ENCODE data around the gene SRPRB. TPM values are rescaled to one million over a fixed set of nuclear protein-coding genes. Genes with fewer than 3 reads are reported as not detected.
A peak's percentile ranks its signal among the peaks of the same experiment; 100 is the strongest.
"Not testable (repeated sequence)": the region's sequence is repeated elsewhere in the genome, so short reads cannot be mapped to it uniquely, and the experiment has no call there.

The SRPRB gene
- polyA plus RNA-seq, 1 donor: 55.9 TPM

DNA sequence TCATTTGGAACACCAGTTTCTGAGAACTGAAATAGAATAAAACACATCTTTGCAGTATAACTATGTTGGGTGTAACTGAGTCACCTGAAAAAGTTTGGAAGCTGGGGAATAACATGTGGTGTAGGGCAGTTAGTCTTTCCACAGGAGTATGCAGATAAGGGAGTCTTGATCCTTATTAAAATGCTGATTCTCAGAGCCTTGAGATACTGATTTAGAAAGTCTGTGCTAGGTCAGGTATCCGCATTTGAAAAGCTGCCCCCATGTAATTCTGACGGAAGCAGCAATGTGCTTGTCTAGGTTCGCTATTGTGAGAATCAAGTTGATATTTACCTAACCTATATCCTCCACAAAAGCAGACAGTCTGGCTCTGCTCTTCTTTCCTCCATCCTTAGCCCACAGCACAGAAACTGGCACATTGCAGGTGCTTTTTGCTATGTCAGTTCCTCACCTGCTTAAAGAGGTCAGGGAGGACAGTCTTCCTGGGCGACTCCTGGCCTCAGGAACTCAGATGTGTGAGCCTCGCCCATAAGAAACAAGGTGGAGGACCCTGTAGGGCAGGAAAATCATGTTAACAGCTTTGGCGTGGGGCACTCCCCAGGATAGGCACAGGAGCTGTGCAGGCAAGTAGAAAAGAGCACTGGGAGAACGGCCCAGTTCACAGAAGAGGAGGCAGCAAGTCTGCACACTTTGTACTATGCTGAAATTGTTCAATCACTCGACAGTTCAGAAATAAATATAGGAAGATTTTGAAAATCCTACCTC lies 27.6 kb upstream of the SRPRB start:
- Histone ChIP-seq H3K4me3 (ENCODE audit: low read length) (no peak overlapping the region), H3K27ac (ENCODE audit: low read length) (no peak overlapping the region), H3K4me1 (ENCODE audit: control insufficient read depth, insufficient read depth, low read length) (no peaks in the 10 kb centered on the region), H3K27me3 (ENCODE audit: control insufficient read depth, insufficient read depth, low read length) (peaks cover 2% of the 10 kb centered on the region), H3K9me3 (ENCODE audit: control insufficient read depth, low read depth, low read length) (no peaks in the 10 kb centered on the region), H3K36me3 (ENCODE audit: control insufficient read depth, insufficient read depth, low read length) (no peaks in the 10 kb centered on the region)
- no peak for DNase-seq
- 80% methylated on average over 2 of the region's 8 CpGs for WGBS (ENCODE audit: insufficient coverage, low lambda C conversion rate)

DNA sequence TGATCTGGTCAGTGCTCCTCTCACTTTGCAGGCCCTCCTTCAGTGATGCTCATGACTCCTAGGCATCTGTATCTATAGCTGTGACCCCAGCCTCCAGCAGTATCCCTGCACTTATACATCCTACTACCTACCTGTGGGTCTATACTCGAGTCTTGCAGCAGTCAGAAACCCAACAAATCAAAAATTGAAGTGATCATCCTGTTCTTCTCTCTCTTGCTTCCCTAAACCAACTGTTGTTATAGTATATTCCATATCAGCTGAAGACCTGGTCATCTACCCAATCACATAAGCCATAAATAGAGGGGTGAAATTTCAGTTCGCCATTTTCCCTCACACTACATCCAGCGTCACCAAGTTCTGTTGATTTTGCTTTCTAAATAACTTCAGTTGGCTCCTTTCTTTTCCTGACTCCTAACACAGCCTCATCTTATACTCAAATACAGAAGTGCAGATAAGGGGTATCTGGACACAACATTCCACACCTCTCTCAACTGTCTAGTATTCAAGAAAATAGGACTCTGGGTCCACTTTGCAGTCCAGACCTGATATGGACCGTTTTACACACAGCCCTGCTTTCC lies 25.9 kb upstream of the SRPRB start:
- no peaks in the 10 kb centered on the region for H3K4me1 ChIP-seq (ENCODE audit: control insufficient read depth, insufficient read depth, low read length)
- peaks cover 7% of the 10 kb centered on the region for H3K9me3 ChIP-seq (ENCODE audit: control insufficient read depth, low read depth, low read length)
- peaks cover 13% of the 10 kb centered on the region for H3K27me3 ChIP-seq (ENCODE audit: control insufficient read depth, insufficient read depth, low read length)
- H3K36me3 ChIP-seq (ENCODE audit: control insufficient read depth, insufficient read depth, low read length): no peaks in the 10 kb centered on the region
- no peak overlapping the region for H3K4me3 ChIP-seq (ENCODE audit: low read length)
- DNase-seq: no peak
- no peak overlapping the region for H3K27ac ChIP-seq (ENCODE audit: low read length)
- WGBS (ENCODE audit: insufficient coverage, low lambda C conversion rate): 83% methylated on average over 1 of the region's 4 CpGs

- not testable (repeated sequence) for H3K9me3 ChIP-seq (ENCODE audit: control insufficient read depth, low read depth, low read length); H3K27ac ChIP-seq (ENCODE audit: low read length); DNase-seq; H3K36me3 ChIP-seq (ENCODE audit: control insufficient read depth, insufficient read depth, low read length); H3K4me3 ChIP-seq (ENCODE audit: low read length); H3K4me1 ChIP-seq (ENCODE audit: control insufficient read depth, insufficient read depth, low read length)
- peaks cover 13% of the 10 kb centered on the region for H3K27me3 ChIP-seq (ENCODE audit: control insufficient read depth, insufficient read depth, low read length)
- no CpG with 5 or more reads among the region's 6 CpGs for WGBS (ENCODE audit: insufficient coverage, low lambda C conversion rate)
Measured at GRCh38 chr3:133780756-133781155, 24.9 kb upstream of the SRPRB start.

GRCh38 chr3:133781570-133781969 lies 24.0 kb upstream of the SRPRB start:
- DNase-seq: no peak
- no peak overlapping the region for H3K4me3 ChIP-seq (ENCODE audit: low read length)
- peaks cover 13% of the 10 kb centered on the region for H3K27me3 ChIP-seq (ENCODE audit: control insufficient read depth, insufficient read depth, low read length)
- no peaks in the 10 kb centered on the region for H3K4me1 ChIP-seq (ENCODE audit: control insufficient read depth, insufficient read depth, low read length)
- H3K27ac ChIP-seq (ENCODE audit: low read length): no peak overlapping the region
- peaks cover 7% of the 10 kb centered on the region for H3K9me3 ChIP-seq (ENCODE audit: control insufficient read depth, low read depth, low read length)
- no peaks in the 10 kb centered on the region for H3K36me3 ChIP-seq (ENCODE audit: control insufficient read depth, insufficient read depth, low read length)

DNA sequence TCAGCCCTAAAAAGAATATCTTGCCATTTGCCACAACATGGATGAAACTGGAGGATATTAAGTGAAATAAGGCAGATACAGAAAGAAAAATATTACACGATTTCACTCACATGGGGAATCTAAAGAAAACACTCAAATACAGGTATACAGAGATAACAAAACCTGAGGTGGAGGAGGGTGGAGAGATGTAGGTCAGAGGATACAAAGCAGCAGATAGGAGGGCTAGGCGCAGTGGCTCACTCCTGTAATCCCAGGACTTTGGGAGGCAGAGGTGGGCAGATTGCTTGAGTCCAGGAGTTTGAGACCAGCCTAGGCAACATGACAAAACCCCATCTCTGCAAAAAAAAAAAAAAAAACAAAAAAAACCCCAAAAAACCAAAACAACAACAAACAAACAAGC lies 23.2 kb upstream of the SRPRB start:
- no peak for DNase-seq
- Histone ChIP-seq H3K27me3 (ENCODE audit: control insufficient read depth, insufficient read depth, low read length) (peaks cover 13% of the 10 kb centered on the region), H3K4me1 (ENCODE audit: control insufficient read depth, insufficient read depth, low read length) (no peaks in the 10 kb centered on the region), H3K4me3 (ENCODE audit: low read length) (no peak overlapping the region), H3K9me3 (ENCODE audit: control insufficient read depth, low read depth, low read length) (peaks cover 7% of the 10 kb centered on the region), H3K27ac (ENCODE audit: low read length) (no peak overlapping the region), H3K36me3 (ENCODE audit: control insufficient read depth, insufficient read depth, low read length) (no peaks in the 10 kb centered on the region)
- WGBS (ENCODE audit: insufficient coverage, low lambda C conversion rate): 83% methylated on average over 1 of the region's 2 CpGs

DNA sequence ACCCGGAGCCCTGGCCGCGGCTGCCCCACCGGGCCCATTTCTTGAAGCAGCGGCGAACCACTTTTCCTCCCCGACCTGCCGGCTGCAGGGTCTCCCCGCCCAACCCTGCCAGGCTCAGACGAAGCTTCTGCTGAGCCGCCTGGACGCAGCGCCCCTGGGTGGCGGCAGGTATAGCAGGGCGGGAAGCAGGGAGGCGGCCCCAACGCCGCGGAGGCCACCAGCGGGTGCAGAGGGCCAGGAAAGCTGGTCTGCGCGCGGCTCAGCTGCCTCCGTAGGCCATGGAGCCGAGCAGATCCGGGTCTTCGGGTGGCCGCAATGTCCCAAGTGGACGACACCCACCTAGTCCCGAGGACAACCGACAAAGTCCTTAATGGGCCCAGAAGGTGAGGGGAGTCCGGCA lies 21.9 kb upstream of the SRPRB start:
- Histone ChIP-seq H3K4me3 (ENCODE audit: low read length) (no peak overlapping the region), H3K27me3 (ENCODE audit: control insufficient read depth, insufficient read depth, low read length) (peaks cover 13% of the 10 kb centered on the region), H3K9me3 (ENCODE audit: control insufficient read depth, low read depth, low read length) (peaks cover 7% of the 10 kb centered on the region), H3K27ac (ENCODE audit: low read length) (no peak overlapping the region), H3K4me1 (ENCODE audit: control insufficient read depth, insufficient read depth, low read length) (no peaks in the 10 kb centered on the region), H3K36me3 (ENCODE audit: control insufficient read depth, insufficient read depth, low read length) (no peaks in the 10 kb centered on the region)
- DNase-seq: no peak
- WGBS (ENCODE audit: insufficient coverage, low lambda C conversion rate): no CpG with 5 or more reads among the region's 32 CpGs

DNA sequence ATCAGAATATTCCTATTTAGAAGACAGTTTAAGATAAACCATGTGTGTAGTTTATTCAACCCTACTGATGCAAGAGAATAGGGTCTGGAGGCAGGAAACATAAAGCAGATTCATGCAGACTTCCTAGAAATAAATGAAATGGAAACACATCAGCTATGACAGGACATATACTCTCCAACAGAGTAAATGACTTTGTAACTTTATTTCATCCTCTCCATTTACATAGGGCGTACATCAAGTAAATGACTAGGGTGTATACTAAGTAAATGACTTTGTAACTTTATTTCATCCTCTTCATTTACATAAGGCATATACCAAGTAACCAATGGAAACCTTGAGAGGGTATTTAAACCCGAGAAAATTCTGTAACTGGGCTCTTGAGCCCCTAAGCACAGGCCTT lies 17.6 kb upstream of the SRPRB start:
- Histone ChIP-seq H3K4me3 (ENCODE audit: low read length) (no peak overlapping the region), H3K36me3 (ENCODE audit: control insufficient read depth, insufficient read depth, low read length) (no peaks in the 10 kb centered on the region), H3K4me1 (ENCODE audit: control insufficient read depth, insufficient read depth, low read length) (no peaks in the 10 kb centered on the region), H3K27me3 (ENCODE audit: control insufficient read depth, insufficient read depth, low read length) (peaks cover 10% of the 10 kb centered on the region), H3K9me3 (ENCODE audit: control insufficient read depth, low read depth, low read length) (peaks cover 7% of the 10 kb centered on the region), H3K27ac (ENCODE audit: low read length) (no peak overlapping the region)
- DNase-seq: no peak
- WGBS (ENCODE audit: insufficient coverage, low lambda C conversion rate): no CpG with 5 or more reads among the region's 2 CpGs

DNA sequence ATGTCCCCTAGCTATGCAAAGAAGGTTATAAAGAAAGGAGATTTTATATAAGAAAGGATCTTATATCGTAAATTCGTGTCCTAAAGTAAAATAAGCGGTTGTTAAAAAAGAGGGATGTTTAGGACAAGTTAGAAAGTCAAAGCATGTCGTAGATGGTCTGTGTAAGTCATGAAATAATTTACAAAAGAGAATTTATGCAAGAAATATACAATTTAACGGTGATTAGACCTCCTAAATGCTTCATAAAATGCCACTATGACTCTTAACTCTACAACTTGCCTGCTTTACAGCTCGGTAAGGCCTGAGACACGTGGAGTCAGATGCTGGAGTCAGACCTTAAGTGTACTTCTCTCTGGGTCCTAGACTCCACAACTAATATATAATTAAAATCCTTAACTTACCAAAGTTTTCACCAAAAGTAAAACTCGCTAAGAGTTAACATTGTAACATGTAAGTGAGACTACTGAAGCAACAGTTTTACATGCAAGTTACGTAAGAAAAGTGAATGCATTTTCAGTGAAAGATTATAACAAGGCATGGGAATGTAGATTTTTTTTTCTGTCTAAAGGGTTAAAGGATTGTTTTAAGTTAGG lies 13.3 kb upstream of the SRPRB start:
- 72% methylated on average over 5 of the region's 9 CpGs for WGBS (ENCODE audit: insufficient coverage, low lambda C conversion rate)
- no peak overlapping the region for H3K4me3 ChIP-seq (ENCODE audit: low read length)
- H3K27ac ChIP-seq (ENCODE audit: low read length): no peak overlapping the region
- no peaks in the 10 kb centered on the region for H3K4me1 ChIP-seq (ENCODE audit: control insufficient read depth, insufficient read depth, low read length)
- no peaks in the 10 kb centered on the region for H3K27me3 ChIP-seq (ENCODE audit: control insufficient read depth, insufficient read depth, low read length)
- H3K36me3 ChIP-seq (ENCODE audit: control insufficient read depth, insufficient read depth, low read length): no peaks in the 10 kb centered on the region
- no peak for DNase-seq
- H3K9me3 ChIP-seq (ENCODE audit: control insufficient read depth, low read depth, low read length): no peaks in the 10 kb centered on the region

GRCh38 chr3:133797396-133798105 lies 8.1 kb upstream of the SRPRB start:
- 80% methylated on average over 1 of the region's 3 CpGs for WGBS (ENCODE audit: insufficient coverage, low lambda C conversion rate)
- Histone ChIP-seq H3K9me3 (ENCODE audit: control insufficient read depth, low read depth, low read length) (no peaks in the 10 kb centered on the region), H3K27me3 (ENCODE audit: control insufficient read depth, insufficient read depth, low read length) (peaks cover 9% of the 10 kb centered on the region), H3K36me3 (ENCODE audit: control insufficient read depth, insufficient read depth, low read length) (no peaks in the 10 kb centered on the region), H3K4me3 (ENCODE audit: low read length) (no peak overlapping the region), H3K4me1 (ENCODE audit: control insufficient read depth, insufficient read depth, low read length) (no peaks in the 10 kb centered on the region), H3K27ac (ENCODE audit: low read length) (no peak overlapping the region)
- DNase-seq: no peak

- H3K4me3 ChIP-seq (ENCODE audit: low read length): no peak overlapping the region
- peak in 1 of 2 donors; percentile 23 for DNase-seq
- H3K27ac ChIP-seq (ENCODE audit: low read length): no peak overlapping the region
- peaks cover 9% of the 10 kb centered on the region for H3K27me3 ChIP-seq (ENCODE audit: control insufficient read depth, insufficient read depth, low read length)
- WGBS (ENCODE audit: insufficient coverage, low lambda C conversion rate): no CpG with 5 or more reads among the region's 7 CpGs
- no peaks in the 10 kb centered on the region for H3K9me3 ChIP-seq (ENCODE audit: control insufficient read depth, low read depth, low read length)
- H3K36me3 ChIP-seq (ENCODE audit: control insufficient read depth, insufficient read depth, low read length): no peaks in the 10 kb centered on the region
- no peaks in the 10 kb centered on the region for H3K4me1 ChIP-seq (ENCODE audit: control insufficient read depth, insufficient read depth, low read length)
Measured at GRCh38 chr3:133799794-133800585, 5.6 kb upstream of the SRPRB start.

Measured in large intestine (tissue), 3 donors.